GM19397 (cell line): ENCODE measurements around the gene C1orf21.

ENCODE experiments used
- ATAC-seq: cut with Tn5 transposase; IDR thresholded peaks from one replicate; pipeline ENCODE4 v1.9.1; 2021; ENCODE audit warnings: mild to moderate bottlenecking, moderate library complexity; ENCODE audit not compliant: unreplicated experiment

The C1orf21 gene

GRCh38 chr1:184510110-184510509 is 123.3 kb downstream of the C1orf21 start:
- ATAC-seq, result no peak

- ATAC-seq, result no peak
These were observed 125.9 kb downstream of the C1orf21 start for GRCh38 chr1:184512724-184513123.

GRCh38 chr1:184513421-184513820 is 126.6 kb downstream of the C1orf21 start:
- ATAC-seq, result no peak

GRCh38 chr1:184513966-184514365 is 127.1 kb downstream of the C1orf21 start:
- no peak for ATAC-seq

DNA sequence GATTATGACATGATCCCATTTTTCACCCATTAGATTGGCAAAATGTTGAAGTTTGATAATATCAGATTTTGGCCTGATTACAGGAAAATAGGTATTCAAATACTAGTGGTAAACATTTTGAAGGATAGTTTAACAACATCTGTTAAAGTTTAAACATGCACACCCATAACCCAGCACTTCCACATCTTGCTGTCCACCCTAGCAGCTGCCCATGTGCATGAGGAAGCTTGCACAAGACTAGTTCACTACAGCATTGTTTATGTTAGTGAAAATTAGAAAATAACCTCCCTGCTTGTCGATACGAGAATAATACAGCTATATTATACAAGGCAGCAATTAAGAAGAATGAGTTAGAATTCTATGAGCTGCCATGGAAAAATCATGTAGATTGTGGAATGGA is 127.6 kb downstream of the C1orf21 start:
- no peak for ATAC-seq

DNA sequence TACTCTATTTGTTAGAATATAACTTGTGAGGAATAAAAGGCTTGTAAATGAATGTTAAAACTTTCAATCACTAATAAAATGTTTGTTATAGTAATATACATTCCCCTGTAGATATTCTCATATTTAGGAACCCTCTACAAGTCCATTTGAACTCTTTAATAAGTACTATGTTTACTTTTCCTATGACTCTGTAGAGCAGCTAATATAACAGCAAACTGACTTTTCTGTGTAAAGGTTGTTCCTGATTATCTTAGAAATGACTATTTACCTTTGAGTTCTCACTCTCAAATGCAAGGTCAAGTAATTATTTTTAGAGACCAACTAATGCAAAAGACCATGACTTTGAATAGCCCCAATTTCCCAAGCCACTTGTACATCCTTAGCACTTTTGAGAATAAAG is 130.3 kb downstream of the C1orf21 start:
- no peak for ATAC-seq

DNA sequence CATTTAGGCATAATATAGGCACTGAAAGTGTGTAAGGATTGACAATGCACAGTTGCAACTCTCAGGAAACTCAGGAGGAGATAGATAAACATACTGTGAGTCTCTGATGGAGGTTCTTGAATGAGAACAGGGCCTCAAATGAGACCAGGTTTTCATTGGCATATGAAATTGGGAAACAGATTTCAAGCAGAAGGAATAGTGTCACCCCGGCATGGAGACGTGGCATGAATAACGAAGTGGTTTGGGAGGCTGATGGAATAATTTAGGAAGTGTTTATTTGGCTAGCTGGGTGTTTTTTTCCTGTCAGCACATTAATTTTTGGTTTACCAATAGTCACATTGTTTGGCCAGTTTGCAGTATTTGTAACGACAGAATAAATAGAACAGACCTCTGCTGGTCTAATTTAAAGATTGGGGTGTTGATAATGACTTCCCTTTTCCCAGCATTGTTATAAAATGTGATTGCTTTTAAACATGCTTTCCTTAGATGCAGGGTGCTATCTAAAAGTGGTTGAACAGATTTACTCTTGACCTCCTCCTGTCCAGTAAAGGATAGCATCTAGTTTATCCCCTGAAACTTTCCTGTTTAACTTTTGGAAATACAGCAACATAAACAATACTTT is 132.0 kb downstream of the C1orf21 start:
- no peak for ATAC-seq

GRCh38 chr1:184520336-184520735 is 133.5 kb downstream of the C1orf21 start:
- no peak for ATAC-seq

DNA sequence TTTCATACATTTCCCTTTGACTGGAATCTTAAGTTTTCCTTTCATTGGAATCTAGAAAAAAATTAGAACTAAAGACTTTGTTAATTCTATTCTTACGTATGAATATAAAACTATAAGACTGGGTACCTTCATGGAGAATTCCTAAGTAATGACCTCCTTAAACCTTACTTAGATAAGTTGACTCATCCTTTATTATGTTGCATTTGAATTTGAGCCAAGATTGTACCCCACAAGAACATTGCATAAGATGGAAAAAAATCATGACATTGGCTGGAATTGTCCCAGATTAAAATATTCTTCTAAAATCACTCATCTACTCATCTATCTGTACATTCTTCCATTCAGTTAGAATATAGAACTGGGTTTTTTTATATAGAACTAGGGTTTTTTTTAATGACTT is 137.4 kb downstream of the C1orf21 start:
- ATAC-seq, result no peak

DNA sequence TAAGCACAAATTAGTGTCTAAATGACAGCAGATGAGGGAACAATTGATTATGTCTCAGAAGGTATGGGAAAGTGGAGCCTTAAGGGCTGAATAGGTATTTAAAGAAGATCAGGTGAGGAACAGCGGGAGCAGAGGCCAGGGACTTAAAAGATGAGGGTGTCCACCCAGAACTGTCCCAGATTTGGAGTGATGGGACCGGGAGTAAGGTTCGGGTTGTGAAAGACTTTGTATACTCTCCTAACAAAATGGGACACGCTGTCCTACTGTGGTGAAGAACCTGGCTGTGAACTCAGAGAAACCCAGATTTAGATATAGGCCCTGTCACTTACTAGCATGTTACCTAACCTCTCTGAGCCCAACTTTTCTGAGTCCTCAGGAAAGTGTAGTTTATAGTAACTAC is 140.6 kb downstream of the C1orf21 start:
- no peak for ATAC-seq

DNA sequence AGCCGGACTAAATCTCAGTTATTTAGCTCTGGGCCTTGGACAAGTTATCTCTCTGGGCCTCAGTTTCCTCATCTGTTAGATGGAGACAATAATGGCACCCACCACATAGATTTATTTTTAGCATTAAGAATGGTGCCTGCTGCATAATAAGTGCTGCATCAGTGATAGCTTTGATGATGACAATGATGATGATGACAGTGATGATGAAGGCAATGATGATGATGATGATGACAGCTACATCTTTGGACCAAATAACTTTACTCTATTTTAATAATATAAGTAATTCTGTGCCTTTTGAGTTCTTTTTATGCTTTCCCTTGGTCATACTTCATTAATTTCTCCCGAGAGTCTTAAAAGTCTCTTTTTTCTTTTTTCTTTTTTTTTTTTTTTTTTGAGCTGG is 143.4 kb downstream of the C1orf21 start:
- ATAC-seq, result no peak

DNA sequence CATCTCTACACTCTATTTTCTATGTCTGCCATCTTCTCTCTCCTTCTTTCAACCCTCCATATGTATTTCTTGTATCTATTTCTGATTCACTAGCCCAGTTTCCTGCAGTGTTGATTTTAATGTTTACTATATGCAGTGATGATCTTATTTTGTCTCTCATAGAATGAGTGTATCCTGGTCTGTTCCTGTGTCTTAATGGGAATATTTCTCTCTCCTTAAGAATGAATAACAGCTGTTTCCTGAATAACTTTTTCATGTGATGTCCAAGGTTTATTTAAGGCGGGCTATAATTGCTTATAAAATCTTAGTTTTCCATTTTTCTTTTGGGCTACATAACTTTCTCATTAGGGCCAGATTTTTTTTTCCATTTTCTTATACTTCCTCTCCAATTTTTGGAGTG is 144.5 kb downstream of the C1orf21 start:
- no peak for ATAC-seq

DNA sequence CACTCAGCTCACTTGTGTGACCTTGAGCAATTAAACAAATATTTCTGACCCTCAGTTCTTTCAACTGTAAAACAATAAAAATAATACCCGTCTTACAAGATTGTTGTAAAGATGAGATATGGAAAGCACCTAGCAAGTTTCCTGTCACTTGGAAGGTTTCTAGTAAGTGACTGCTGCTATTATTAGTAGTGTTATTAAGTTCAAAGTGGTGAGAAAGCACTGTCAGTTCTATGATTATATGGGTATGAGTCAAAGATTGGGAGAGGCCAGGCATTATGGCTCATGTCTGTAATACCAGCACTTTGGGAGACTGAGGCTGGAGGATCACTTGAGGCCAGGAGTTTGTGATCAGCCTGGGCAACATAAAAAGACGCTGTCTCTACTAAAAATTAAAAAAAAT is 145.4 kb downstream of the C1orf21 start:
- ATAC-seq, result no peak

- no peak for ATAC-seq
These were observed 146.2 kb downstream of the C1orf21 start for GRCh38 chr1:184533049-184533448.

- no peak for ATAC-seq
These were observed 147.1 kb downstream of the C1orf21 start for GRCh38 chr1:184533915-184534314.

DNA sequence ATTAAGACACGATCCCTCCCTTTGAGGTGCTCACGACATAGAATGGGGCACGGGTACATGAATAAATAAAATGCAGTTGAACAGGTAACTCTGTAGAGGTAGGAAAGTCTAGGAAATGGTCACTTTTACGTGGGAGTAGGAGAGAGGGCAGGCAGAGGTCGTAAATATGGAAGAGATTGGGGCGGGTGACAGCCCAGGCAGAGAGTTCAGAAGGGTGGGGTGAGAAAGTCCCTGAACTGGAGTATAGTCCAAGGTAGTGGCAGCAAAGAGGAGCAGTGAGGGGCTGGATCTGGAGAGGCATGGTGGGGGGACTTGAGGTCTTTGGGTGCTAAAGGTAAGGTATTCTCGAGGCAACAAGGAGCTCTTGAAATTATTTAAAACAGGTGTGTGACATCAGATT is 147.9 kb downstream of the C1orf21 start:
- ATAC-seq, result no peak

DNA sequence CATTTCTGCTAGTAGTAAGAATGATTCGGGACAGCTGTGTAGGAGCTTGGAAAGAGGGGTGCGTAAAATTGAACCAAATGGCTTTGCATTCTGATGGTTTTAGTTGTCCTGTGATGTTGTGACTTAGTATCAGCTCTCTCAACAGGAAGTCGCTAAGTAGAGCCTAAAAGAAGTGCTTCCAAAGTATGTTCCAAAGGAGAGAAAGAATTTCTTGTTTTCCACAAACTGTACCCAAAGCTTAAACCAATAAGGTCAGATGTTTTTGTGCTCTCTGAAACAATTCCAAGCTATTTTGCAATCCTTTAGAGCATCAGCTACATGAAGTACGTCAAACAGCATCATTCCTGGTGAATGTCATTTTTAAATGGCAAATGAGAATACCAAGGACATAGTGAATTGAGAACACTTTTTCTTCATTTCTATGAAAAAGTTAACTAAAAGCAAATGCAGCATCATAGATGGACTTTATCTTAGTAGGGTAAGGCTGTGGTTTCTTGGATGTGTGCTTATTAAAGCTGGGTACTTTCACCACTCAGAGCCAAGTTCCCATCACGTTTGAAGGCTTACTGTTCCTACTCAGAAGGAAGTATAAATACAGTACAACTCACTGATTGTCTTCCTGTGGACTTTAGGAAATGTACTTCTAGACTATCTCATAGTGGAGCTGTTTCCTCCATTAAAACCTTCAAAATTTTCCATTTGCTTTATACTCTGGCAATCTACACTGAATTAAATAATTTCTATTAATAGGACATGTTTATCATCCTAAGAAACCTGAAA is 148.6 kb downstream of the C1orf21 start:
- ATAC-seq, result no peak

DNA sequence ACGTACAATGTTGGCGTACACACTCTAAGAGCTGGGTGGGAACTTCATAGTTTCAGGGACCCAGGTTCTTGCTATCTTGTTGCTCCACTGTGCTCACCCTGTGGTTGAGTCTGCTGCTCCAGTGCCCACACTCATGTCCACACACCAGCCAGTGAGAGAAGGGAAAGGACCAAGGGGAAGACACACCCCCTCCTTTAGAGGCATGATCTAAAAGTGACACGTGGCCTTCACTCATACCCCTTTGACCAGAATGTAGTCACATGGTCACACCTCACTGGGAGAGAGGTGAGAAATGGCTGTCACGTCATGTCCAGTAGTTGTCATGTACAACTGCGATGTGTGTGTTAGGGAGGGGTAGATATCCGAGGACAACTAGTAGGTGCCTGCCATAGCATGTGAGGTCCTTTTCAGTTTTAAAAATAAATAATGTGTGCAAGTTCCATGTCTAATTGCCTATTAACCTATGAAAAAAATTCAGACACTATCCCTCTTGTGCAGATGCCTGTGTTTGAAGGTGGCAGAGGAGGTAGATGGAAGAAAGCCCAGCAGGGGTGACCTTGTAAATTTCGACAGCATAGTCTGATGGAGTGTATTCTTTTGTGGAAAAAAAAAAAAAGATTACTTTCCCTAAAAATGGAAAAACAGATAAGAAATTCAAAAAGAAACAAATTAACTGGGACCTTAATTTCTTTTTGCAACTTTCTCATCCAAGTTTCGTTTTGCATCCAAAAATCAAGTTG is 149.6 kb downstream of the C1orf21 start:
- no peak for ATAC-seq

GRCh38 chr1:184539580-184539979 is 152.8 kb downstream of the C1orf21 start:
- ATAC-seq, result no peak

DNA sequence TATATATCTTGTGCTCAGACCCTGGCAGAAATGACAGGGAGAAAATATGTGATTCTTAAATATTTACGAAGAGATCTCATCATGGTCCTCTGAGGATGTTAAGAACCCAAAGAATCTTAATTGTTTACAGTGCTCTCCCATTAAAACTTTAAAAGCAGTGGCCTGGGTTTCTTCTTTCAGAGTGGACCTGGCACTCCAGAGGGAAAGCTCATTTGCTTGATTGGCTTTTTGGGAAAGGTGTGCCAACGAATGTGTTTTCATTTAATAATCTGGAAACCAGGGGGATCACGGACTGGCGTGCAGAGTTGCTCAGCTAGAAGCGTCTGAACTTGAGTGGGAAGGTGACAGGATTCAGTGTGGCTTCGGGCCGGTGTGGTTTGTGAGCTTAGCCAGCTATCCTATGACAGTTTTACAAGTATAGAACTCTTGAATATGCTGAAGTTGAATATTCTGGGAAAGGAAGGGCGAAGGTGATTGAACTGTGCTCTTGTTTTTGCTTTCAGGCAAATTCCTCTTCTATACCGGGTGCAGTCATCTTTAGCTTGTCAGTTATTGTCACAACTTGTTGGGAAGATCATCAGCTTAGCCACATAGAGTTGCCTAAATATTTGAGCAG is 154.8 kb downstream of the C1orf21 start:
- no peak for ATAC-seq

GRCh38 chr1:184542291-184542690 is 155.5 kb downstream of the C1orf21 start:
- no peak for ATAC-seq

DNA sequence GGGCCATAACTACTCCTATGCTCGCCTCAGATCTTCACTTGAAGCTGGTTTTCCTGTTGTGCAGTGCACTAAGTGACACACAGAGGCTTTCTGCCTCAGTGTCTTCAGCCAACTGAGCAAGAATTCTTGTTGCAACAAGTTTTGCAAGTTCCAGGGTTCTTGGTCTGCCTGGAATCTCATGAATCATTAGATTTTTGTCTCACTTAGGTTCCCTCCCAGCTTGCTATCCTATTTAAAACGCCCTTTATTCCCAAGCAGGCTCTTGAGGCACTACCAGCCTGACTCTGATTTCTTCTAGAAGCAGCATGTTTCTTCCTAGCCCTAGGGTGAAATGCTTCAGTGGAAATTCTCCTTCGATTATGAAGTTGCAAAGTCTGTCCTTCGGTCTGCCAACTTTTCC is 158.8 kb downstream of the C1orf21 start:
- no peak for ATAC-seq
